ENCODE data around the gene PCBD1.

DNA sequence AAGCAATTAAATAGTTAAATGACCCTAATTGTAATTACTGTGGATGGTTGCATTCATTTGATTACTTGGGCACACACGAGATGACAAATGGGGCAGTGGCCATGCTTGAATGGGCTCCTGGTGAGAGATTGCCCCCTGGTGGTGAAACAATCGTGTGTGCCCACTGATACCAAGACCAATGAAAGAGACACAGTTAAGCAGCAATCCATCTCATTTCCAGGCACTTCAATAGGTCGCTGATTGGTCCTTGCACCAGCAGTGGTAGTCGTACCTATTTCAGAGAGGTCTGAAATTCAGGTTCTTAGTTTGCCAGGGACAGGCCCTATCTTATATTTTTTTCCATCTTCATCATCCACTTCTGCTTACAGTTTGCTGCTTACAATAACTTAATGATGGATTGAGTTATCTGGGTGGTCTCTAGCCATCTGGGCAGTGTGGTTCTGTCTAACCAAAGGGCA, 8.3 kb downstream of the PCBD1 start:
- TF ChIP-seq, protein P1, sequence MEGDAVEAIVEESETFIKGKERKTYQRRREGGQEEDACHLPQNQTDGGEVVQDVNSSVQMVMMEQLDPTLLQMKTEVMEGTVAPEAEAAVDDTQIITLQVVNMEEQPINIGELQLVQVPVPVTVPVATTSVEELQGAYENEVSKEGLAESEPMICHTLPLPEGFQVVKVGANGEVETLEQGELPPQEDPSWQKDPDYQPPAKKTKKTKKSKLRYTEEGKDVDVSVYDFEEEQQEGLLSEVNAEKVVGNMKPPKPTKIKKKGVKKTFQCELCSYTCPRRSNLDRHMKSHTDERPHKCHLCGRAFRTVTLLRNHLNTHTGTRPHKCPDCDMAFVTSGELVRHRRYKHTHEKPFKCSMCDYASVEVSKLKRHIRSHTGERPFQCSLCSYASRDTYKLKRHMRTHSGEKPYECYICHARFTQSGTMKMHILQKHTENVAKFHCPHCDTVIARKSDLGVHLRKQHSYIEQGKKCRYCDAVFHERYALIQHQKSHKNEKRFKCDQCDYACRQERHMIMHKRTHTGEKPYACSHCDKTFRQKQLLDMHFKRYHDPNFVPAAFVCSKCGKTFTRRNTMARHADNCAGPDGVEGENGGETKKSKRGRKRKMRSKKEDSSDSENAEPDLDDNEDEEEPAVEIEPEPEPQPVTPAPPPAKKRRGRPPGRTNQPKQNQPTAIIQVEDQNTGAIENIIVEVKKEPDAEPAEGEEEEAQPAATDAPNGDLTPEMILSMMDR (IDR thresholded peaks at IDR 0.05): peak; percentile 93
- TF ChIP-seq ZFX (IDR thresholded peaks at IDR 0.05; ENCODE audit: borderline replicate concordance): no peak

Data from 22Rv1 (cell line).